ENCODE data around the gene FBXL20. TPM values are rescaled to one million over a fixed set of nuclear protein-coding genes. Genes with fewer than 3 reads are reported as not detected.
"Not testable (repeated sequence)": the region's sequence is repeated elsewhere in the genome, so short reads cannot be mapped to it uniquely, and the experiment has no call there.

Gene FBXL20
- polyA plus RNA-seq, 1 donor (not counting 4 experiments of a cell fraction or from before 2014, with no cell fraction given): 4.9 TPM

DNA sequence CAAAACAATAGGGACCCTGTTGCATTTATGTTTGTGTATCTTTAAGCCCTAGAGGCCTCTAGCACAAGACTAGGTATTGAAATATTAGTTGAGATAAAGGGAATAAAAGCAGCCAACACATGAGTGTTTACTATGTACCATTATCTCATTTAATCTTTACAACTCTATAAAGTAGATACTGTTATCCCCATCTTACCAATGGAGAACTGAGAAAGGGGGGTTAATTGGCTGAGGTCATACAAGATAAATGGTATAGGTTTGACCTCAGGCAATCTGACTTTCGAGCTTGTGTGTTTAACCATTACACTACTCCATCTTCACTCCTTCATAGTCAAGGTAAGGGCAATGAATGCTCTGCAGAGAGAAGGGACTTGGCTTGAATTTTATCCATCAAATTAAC is 149.4 kb downstream of the FBXL20 start:
- H3K27me3 ChIP-seq (ENCODE audit: control insufficient read depth, extremely low read depth, insufficient read depth, low read length): no peaks in the 10 kb centered on the region
- H4K20me1 ChIP-seq (ENCODE audit: control insufficient read depth, extremely low read depth, insufficient read depth, low read length): no peaks in the 10 kb centered on the region
- TF ChIP-seq EZH2 (IDR thresholded peaks at IDR 0.05; ENCODE audit: low read length) (no peak), CTCF (optimal IDR thresholded peaks at IDR 0.05 in 1 of 3, IDR thresholded peaks at IDR 0.05 in 1 of 3, conservative IDR thresholded peaks at IDR 0.05 in 1 of 3; ENCODE audit: extremely low read depth in 1 of 3, insufficient read depth in 2 of 3, low read length in 3 of 3) (no peak)
- no peak for FAIRE-seq
- DNase-seq (ENCODE audit: low read depth, low spot score): no peak
- no peaks in the 10 kb centered on the region for H3K79me2 ChIP-seq (ENCODE audit: control insufficient read depth, insufficient read depth, low read length)
- no peak overlapping the region for H3K4me3 ChIP-seq (ENCODE audit: control insufficient read depth in 2 of 3, extremely low read depth in 1 of 3, insufficient read depth in 2 of 3, low read depth in 1 of 3, low read length in 3 of 3)
- no peak overlapping the region for H2AFZ ChIP-seq (ENCODE audit: control insufficient read depth, low read length)
- no peak overlapping the region for H3K9ac ChIP-seq (ENCODE audit: control insufficient read depth, extremely low read depth, insufficient read depth, low read length)
- H3K9me1 ChIP-seq (ENCODE audit: control insufficient read depth, extremely low read depth, insufficient read depth, low read length): no peaks in the 10 kb centered on the region
- H3K4me1 ChIP-seq (ENCODE audit: control insufficient read depth, extremely low read depth, insufficient read depth, low read length): no peaks in the 10 kb centered on the region
- no peak overlapping the region for H3K27ac ChIP-seq (ENCODE audit: control insufficient read depth, insufficient read depth, low read length)
- H3K36me3 ChIP-seq (ENCODE audit: control insufficient read depth in 2 of 2, extremely low read depth in 1 of 2, insufficient read depth in 2 of 2, low read length in 2 of 2): peaks cover 0 to 2% of the 10 kb centered on the region in 2 experiments
- H3K4me2 ChIP-seq (ENCODE audit: control insufficient read depth, extremely low read depth, insufficient read depth, low read depth, low read length): no peak overlapping the region
- H3K9me3 ChIP-seq (ENCODE audit: control insufficient read depth, low read depth, low read length): no peaks in the 10 kb centered on the region
- dilution Hi-C loops (cut with MboI; ENCODE audit: extremely low pct_ligation_motif_present, low sequenced_read_pairs): no loop called here

DNA sequence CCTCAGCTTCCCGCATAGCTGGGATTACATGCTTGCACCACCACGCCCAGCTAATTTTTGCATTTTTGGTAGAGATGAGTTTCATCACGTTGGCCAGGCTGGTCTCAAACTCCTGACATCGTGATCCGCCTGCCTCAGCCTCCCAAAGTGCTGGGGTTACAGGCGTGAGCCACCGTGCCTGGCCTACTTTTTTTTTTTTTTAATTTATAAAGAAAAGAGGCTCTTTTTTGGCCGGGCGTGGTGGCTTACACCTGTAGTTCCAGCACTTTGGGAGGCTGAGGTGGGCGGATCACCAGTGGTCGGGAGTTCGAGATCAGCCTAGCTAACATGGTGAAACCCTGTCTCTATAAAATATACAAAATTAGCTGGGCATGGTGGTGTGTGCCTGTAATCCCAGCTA is 151.3 kb downstream of the FBXL20 start:
- DNase-seq (ENCODE audit: low read depth, low spot score); H4K20me1 ChIP-seq (ENCODE audit: control insufficient read depth, extremely low read depth, insufficient read depth, low read length); H3K27ac ChIP-seq (ENCODE audit: control insufficient read depth, insufficient read depth, low read length); H3K4me2 ChIP-seq (ENCODE audit: control insufficient read depth, extremely low read depth, insufficient read depth, low read depth, low read length); H3K4me3 ChIP-seq (ENCODE audit: control insufficient read depth in 2 of 3, extremely low read depth in 1 of 3, insufficient read depth in 2 of 3, low read depth in 1 of 3, low read length in 3 of 3); H3K36me3 ChIP-seq (ENCODE audit: control insufficient read depth in 2 of 2, extremely low read depth in 1 of 2, insufficient read depth in 2 of 2, low read length in 2 of 2); H3K9me1 ChIP-seq (ENCODE audit: control insufficient read depth, extremely low read depth, insufficient read depth, low read length); H3K9me3 ChIP-seq (ENCODE audit: control insufficient read depth, low read depth, low read length); H3K9ac ChIP-seq (ENCODE audit: control insufficient read depth, extremely low read depth, insufficient read depth, low read length); H3K79me2 ChIP-seq (ENCODE audit: control insufficient read depth, insufficient read depth, low read length); H3K27me3 ChIP-seq (ENCODE audit: control insufficient read depth, extremely low read depth, insufficient read depth, low read length); H2AFZ ChIP-seq (ENCODE audit: control insufficient read depth, low read length); FAIRE-seq; dilution Hi-C loops (cut with MboI; ENCODE audit: extremely low pct_ligation_motif_present, low sequenced_read_pairs); H3K4me1 ChIP-seq (ENCODE audit: control insufficient read depth, extremely low read depth, insufficient read depth, low read length): not testable (repeated sequence)

GRCh38 chr17:39246274-39246673 is 155.2 kb downstream of the FBXL20 start:
- TF ChIP-seq EZH2 (IDR thresholded peaks at IDR 0.05; ENCODE audit: low read length): no peak
- TF ChIP-seq CTCF (optimal IDR thresholded peaks at IDR 0.05 in 1 of 3, IDR thresholded peaks at IDR 0.05 in 1 of 3, conservative IDR thresholded peaks at IDR 0.05 in 1 of 3; ENCODE audit: extremely low read depth in 1 of 3, insufficient read depth in 2 of 3, low read length in 3 of 3): no peak
- Histone ChIP-seq H3K4me2 (ENCODE audit: control insufficient read depth, extremely low read depth, insufficient read depth, low read depth, low read length) (no peak overlapping the region), H4K20me1 (ENCODE audit: control insufficient read depth, extremely low read depth, insufficient read depth, low read length) (no peaks in the 10 kb centered on the region), H3K79me2 (ENCODE audit: control insufficient read depth, insufficient read depth, low read length) (no peaks in the 10 kb centered on the region), H3K27ac (ENCODE audit: control insufficient read depth, insufficient read depth, low read length) (no peak overlapping the region), H3K9ac (ENCODE audit: control insufficient read depth, extremely low read depth, insufficient read depth, low read length) (no peak overlapping the region), H3K27me3 (ENCODE audit: control insufficient read depth, extremely low read depth, insufficient read depth, low read length) (no peaks in the 10 kb centered on the region), H2AFZ (ENCODE audit: control insufficient read depth, low read length) (no peak overlapping the region), H3K9me3 (ENCODE audit: control insufficient read depth, low read depth, low read length) (no peaks in the 10 kb centered on the region), H3K4me3 (ENCODE audit: control insufficient read depth in 2 of 3, extremely low read depth in 1 of 3, insufficient read depth in 2 of 3, low read depth in 1 of 3, low read length in 3 of 3) (no peak overlapping the region), H3K4me1 (ENCODE audit: control insufficient read depth, extremely low read depth, insufficient read depth, low read length) (peaks cover 3% of the 10 kb centered on the region), H3K36me3 (ENCODE audit: control insufficient read depth in 2 of 2, extremely low read depth in 1 of 2, insufficient read depth in 2 of 2, low read length in 2 of 2) (peaks cover 0 to 2% of the 10 kb centered on the region in 2 experiments), H3K9me1 (ENCODE audit: control insufficient read depth, extremely low read depth, insufficient read depth, low read length) (no peaks in the 10 kb centered on the region)
- FAIRE-seq (no peak), DNase-seq (ENCODE audit: low read depth, low spot score) (no peak)
- dilution Hi-C loops (cut with MboI; ENCODE audit: extremely low pct_ligation_motif_present, low sequenced_read_pairs): no loop called here
